ENCODE data around the gene GUK1.

The GUK1 gene

GRCh38 chr1:228147151-228147693, 7.1 kb downstream of the GUK1 start:
- no peak for TF ChIP-seq POLR2A (IDR thresholded peaks at IDR 0.05; ENCODE audit: extremely low read depth, insufficient read length)
- TF ChIP-seq MAX (IDR thresholded peaks at IDR 0.05; ENCODE audit: low read depth, low read length), result no peak
- TF ChIP-seq CTCF (IDR thresholded peaks at IDR 0.05; ENCODE audit: low read depth, low read length), result no peak
- TF ChIP-seq MYC (IDR thresholded peaks at IDR 0.05; ENCODE audit: low read depth, low read length), result no peak

GRCh38 chr1:228147768-228148167, 7.7 kb downstream of the GUK1 start:
- DNase-seq (ENCODE audit: low read depth), result no peak
- no peak for TF ChIP-seq CTCF (IDR thresholded peaks at IDR 0.05; ENCODE audit: low read depth, low read length)
- no peak for TF ChIP-seq POLR2A (IDR thresholded peaks at IDR 0.05; ENCODE audit: extremely low read depth, insufficient read length)
- TF ChIP-seq MAX (IDR thresholded peaks at IDR 0.05; ENCODE audit: low read depth, low read length), result no peak
- no peak for TF ChIP-seq MYC (IDR thresholded peaks at IDR 0.05; ENCODE audit: low read depth, low read length)
- H3K4me3 ChIP-seq (ENCODE audit: low read depth, low read length), result no peak overlapping the region

More at GRCh38 chr1:228147151-228147693, 7.1 kb downstream of the GUK1 start:
- DNase-seq (ENCODE audit: low read depth), result no peak
- H3K4me3 ChIP-seq (ENCODE audit: low read depth, low read length), result no peak overlapping the region

- no peak overlapping the region for H3K4me3 ChIP-seq (ENCODE audit: low read depth, low read length)
- TF ChIP-seq CTCF (IDR thresholded peaks at IDR 0.05; ENCODE audit: low read depth, low read length), result no peak
- no peak for TF ChIP-seq POLR2A (IDR thresholded peaks at IDR 0.05; ENCODE audit: extremely low read depth, insufficient read length)
- TF ChIP-seq MYC (IDR thresholded peaks at IDR 0.05; ENCODE audit: low read depth, low read length), result no peak
- no peak for TF ChIP-seq MAX (IDR thresholded peaks at IDR 0.05; ENCODE audit: low read depth, low read length)
- no peak for DNase-seq (ENCODE audit: low read depth)
Measured at GRCh38 chr1:228148196-228148861, 8.2 kb downstream of the GUK1 start.

GRCh38 chr1:228148935-228149405, 8.9 kb downstream of the GUK1 start:
- DNase-seq (ENCODE audit: low read depth), result no peak
- no peak overlapping the region for H3K4me3 ChIP-seq (ENCODE audit: low read depth, low read length)
- TF ChIP-seq CTCF (IDR thresholded peaks at IDR 0.05; ENCODE audit: low read depth, low read length) (no peak), MYC (IDR thresholded peaks at IDR 0.05; ENCODE audit: low read depth, low read length) (no peak), POLR2A (IDR thresholded peaks at IDR 0.05; ENCODE audit: extremely low read depth, insufficient read length) (no peak), MAX (IDR thresholded peaks at IDR 0.05; ENCODE audit: low read depth, low read length) (no peak)

GRCh38 chr1:228149406-228150119, 9.5 kb downstream of the GUK1 start, which contains the start of gene GJC2:
Gene GJC2 (plus strand): TSS chr1:228149930. CDS start chr1:228157759, 7,829 bp downstream.
- no peak within 1 kb of the TSS for H3K4me3 ChIP-seq (ENCODE audit: low read depth, low read length)
- DNase-seq (ENCODE audit: low read depth), result no peak
- TF ChIP-seq MYC (IDR thresholded peaks at IDR 0.05; ENCODE audit: low read depth, low read length) (no peak), CTCF (IDR thresholded peaks at IDR 0.05; ENCODE audit: low read depth, low read length) (no peak), MAX (IDR thresholded peaks at IDR 0.05; ENCODE audit: low read depth, low read length) (no peak), POLR2A (IDR thresholded peaks at IDR 0.05; ENCODE audit: extremely low read depth, insufficient read length) (no peak)
